T-helper 22 cell (primary cell): ENCODE data around the gene RINL.

Source experiments
- DNase-seq: peaks from one replicate; pipeline ENCODE4 v3.0.0-alpha.2; 2020; ENCODE audit warnings: low read depth

The RINL gene

DNA sequence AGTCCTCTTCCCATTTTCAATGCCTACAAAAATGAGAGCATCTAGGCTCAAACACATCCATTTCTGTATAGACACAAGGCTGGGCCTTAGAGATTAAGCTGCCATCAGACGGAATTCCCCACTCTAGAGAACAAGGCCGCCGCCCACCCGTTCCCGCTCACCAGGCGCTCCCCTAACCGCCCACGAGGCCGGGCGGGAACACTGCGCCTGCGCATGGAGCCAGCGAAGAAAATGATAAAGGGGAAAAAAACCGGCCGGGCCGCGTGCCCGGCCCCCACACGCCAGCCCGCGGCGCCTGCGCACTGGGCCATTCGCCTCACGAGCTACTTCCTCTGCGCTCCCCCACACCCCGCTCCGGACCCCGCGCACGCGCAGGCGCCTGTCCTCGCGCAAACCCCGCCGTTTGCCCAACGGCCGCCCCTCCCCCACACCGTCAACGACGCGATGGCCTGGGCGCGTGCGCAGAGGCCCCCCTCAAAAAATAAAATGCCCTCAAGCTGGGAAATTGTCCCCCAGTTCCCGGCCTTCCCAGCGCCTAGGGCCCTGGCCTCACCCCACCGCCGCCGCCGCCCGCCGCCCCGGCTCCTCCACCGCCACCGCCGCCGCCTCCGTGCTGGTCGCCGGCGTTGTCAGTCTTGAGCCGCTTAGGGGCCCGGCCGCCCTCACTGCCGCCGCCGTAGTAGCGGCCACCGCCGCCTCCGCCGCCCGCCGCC lies 28.8 kb downstream of the RINL start:
- peak; percentile 93 for DNase-seq

DNA sequence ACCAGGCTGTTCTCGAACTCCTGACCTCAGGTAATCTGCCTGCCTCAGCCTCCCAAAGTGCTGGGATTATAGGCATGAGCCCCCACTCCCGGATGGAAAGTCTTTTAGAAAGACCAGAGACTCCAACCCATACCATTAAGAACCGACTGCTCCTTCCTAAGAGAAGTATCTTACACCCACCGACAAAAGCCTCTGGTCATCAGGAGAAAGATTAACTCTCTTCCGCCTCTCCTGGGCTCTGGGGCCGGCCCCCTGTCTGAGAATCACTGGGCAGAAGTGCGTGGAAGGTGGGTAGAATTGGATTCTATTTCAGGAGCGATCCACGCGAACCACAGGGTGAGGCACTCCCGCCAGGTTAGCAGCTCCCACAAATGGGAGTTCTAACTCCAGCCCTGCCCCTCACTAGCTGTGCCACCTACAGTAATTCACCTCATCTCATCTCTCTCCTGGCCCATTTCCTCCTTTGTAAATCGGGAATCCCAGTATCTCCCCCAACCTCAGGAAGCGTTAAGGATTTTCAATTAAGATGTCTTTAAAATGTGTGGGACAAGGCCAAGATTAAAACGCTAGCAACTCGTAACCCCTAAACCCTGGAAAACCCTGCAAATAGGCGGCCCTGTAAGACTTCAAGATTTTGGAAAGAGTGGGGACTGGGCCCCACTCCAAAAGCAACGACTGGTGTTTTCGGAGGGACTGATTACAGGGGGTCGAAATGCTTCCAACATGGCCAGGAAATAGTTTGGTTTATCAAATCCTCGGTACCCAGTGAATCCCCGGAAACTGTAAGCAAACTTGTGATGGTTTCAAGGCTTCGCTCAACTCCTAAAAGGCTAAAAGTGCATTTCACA lies 29.6 kb downstream of the RINL start:
- DNase-seq: no peak

- no peak for DNase-seq
Measured at GRCh38 chr19:38846097-38846496, 32.0 kb downstream of the RINL start.

DNA sequence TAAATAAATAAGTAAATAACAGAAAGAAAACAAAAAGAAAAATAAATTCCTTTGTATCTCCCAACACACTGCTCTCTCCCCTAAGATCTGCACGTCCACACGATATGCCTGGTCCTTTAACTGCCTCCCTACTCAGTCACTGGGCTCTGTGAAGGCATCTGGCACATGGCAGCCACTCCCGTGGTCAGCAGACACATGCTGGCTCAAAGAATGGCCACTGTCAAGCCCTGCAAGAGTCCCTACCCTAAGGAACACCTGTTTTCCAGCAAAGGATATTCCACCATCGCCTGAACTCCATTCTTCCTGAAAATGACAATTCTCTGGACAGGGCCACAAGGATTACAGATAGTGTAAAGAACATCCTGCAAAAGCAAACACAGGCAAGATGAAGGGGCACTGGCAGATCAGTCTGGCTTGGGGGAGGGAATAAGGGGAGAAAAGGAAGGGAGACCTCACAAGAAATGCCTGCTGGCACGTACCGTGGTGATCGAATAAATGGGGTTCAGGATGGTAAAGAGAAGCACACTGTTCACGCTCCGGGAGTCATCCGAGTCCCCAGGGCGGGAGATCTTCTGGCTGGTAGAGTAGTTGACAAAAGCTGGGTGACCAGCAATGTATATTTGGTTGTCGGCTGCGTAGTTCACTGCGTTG lies 32.6 kb downstream of the RINL start:
- no peak for DNase-seq

GRCh38 chr19:38844093-38844686 lies 33.9 kb downstream of the RINL start:
- DNase-seq: no peak

DNA sequence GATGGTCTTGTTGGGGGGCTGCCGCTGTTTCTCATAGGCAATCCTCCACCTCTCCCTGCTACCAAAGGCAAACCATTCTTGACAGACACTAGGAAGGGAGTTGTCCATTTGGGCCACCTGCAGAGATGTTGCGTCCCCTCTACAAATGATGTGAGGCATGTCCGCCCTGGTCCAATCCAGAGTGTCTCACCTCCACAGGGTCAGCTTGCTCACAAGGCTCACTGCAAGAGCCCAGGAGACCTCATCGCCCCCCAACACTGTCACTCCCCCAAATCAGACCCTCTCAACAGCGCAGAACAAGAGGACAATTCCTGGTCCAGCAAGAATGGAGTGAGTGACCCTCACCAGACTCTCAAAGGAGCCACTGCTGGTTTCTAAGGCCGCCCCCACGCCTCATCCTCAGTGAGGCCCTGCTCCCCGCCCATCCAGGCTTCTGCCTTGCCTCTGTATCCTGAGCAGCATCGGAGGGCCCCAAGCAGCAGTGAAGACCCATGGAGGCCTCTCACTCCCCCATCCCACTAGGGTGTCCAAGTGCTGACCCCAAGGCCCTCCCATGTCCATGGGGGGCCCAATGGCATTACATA lies 34.8 kb downstream of the RINL start:
- DNase-seq: no peak

DNA sequence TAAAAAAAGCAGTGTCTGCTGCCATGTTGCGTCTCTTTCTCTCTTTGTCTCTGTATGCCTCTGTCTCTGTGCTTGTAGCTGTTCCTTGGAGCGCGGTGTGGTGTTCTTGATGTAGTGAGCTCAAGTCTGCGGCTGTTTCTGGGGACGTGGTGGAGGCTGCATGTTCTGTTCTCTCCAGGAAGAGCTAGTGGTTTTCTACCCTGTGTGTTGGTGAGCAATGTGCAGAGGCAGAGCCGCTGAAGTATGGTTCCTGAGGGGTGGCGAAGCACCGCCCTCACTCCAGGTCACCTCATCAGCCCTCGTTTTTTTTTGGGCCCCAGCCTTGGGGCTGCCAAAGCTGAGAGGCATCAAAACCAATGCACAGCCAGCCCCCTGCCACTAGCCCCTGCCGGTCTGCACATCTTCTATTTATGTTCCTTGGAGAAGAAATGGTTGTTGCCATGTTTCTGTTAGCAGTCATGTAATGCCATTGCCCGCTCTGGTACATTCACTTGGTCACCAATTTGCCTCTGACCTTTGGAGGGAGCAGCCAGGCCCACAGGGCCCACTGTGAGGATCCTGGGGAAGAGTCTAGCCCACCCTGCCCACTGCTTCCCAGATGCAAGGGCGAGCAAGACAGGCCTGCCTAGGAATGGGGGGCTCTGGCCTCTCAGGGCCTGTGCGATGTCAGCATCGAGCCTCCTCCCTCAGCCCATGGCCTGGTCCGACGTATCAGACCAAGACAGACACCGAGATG lies 35.5 kb downstream of the RINL start:
- DNase-seq: peak; percentile 59

GRCh38 chr19:38841787-38842438 lies 36.2 kb downstream of the RINL start:
- DNase-seq: peak; percentile 68

- no peak for DNase-seq
Measured at GRCh38 chr19:38841180-38841766, 36.8 kb downstream of the RINL start.

GRCh38 chr19:38840583-38840968 lies 37.5 kb downstream of the RINL start:
- no peak for DNase-seq

DNA sequence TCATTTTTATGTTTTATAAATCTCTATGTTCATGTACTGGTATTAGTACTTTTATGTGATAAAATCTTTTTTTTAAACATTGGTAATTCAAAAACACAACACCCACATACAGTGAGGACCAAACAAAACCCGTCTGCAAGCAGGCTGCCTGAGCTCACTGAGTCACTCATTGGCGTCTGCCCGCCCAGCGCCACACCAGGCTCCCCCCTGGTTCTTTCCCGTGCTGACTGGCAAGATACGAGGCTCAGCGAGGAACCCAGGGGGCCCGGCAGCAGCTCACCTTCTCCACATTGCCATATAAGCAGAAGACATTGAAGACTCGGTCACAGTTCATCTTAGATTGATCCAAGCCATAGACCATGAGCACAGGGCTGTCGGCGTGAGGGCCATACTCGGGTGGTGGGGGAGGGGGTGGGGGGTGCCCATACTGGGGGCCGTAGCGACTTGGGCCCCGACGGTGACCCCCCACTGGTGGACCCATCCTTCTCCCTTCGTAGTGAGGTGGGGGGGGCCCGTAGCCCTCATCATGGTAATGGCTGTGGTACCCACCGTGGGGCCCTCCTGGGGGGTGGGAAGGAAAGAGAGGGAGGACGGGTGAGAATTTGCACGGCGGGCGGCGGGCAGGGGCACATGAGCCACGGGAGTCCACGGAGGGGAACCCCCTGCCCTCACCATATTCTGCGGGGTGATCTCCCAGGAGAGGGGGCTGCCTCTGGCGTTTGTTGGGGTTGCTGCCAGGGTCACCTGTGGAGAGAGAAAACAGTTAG lies 38.1 kb downstream of the RINL start:
- DNase-seq: no peak

DNA sequence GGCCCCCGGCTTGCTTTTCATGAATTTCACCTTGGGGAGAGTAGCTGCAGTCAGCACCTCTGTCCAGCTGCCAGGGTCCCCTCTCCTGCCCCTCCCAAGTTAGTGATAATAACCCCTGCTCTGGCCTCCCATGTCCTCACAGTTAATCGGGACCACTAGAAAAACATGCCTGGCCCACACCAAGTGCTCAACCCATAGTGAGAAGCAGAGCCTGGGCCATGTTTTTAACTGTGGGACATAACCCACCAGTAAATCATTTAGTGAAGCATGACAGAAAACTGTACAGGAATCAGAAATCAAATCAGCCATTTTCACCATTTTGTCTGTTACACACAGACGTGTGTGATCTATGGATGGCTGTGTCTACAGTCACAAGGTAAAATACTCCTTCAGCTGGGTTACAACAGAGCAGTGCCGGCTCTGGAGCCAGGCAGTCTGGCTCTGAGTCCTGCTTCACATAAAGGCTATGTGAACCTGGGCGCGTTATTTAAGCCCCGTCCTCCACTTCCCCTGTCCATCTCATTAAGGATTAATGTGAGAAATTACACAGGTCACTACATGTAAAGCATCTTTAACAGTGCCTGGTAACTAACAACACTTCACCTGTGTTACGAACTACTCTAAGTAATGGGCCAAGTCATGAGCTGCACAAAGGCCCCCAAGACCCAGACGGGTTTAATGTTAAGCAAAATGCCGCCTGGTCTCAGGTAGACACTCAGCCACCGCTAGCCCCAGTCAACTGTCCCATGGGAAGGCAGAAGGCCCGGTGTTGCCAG lies 38.9 kb downstream of the RINL start:
- no peak for DNase-seq

- no peak for DNase-seq
Measured at GRCh38 chr19:38838208-38838985, 39.7 kb downstream of the RINL start.

DNA sequence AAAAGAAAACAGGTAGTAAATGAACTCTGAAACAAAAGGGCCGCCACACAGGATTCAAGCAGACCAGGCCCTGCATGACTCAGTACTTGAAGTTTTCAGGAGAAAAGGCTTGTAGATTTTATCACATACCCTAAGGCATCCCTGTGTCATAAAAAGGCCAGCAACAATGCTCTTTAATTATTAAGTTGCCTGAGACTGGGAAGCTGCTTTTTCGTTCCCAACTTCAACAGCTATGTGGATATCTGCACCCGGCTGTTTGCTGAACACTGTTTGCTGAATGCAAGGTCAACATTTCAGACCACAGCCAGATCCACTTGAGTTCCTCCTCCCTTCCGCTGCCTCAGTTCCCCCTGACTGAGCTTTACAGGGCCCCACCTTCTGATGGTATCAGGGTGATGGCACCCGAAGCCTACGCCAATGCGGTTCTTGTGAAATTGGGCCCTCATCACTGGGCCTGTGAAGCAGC lies 40.4 kb downstream of the RINL start:
- DNase-seq: no peak

- DNase-seq: no peak
Measured at GRCh38 chr19:38836983-38837626, 41.0 kb downstream of the RINL start.

- DNase-seq: no peak
Measured at GRCh38 chr19:38836159-38836982, 41.7 kb downstream of the RINL start.

DNA sequence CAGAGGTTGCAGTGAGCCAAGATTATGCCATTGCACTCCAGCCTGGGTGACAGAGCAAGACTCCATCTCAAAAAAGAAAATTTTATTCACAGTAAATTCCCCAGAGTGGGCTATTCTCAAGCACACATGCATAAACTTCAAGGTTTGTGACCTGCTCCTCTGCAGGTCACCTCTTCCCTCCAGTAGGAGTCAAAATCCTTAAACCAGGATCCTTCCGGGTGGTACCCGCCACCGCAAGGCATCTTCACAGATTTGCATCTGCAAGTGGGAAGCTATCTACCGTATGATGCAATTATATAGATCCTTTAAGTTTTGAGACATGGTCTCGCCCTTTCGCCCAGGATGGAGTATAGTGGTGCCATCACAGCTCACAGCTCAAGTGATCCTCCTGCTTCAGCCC lies 43.5 kb downstream of the RINL start:
- no peak for DNase-seq
